Measurements from ENCODE around the gene PHF21A.

DNA sequence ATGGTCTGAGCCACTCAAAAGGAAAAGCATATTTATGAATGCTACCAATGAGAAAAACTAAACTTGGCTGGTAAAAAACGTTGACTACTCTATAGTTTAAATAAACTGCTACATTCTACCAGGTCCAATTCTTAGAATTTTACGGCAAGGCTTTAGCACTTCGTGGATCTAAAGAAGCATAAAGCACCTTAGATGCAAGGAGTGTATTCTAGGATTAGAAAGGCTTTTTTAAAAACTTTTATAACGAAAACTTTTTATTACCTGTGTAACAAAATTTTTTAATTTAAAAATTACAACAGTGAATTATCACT, 13.9 kb downstream of the PHF21A start:
- TF ChIP-seq, protein P1, sequence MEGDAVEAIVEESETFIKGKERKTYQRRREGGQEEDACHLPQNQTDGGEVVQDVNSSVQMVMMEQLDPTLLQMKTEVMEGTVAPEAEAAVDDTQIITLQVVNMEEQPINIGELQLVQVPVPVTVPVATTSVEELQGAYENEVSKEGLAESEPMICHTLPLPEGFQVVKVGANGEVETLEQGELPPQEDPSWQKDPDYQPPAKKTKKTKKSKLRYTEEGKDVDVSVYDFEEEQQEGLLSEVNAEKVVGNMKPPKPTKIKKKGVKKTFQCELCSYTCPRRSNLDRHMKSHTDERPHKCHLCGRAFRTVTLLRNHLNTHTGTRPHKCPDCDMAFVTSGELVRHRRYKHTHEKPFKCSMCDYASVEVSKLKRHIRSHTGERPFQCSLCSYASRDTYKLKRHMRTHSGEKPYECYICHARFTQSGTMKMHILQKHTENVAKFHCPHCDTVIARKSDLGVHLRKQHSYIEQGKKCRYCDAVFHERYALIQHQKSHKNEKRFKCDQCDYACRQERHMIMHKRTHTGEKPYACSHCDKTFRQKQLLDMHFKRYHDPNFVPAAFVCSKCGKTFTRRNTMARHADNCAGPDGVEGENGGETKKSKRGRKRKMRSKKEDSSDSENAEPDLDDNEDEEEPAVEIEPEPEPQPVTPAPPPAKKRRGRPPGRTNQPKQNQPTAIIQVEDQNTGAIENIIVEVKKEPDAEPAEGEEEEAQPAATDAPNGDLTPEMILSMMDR (IDR thresholded peaks at IDR 0.05): no peak
- no peak for TF ChIP-seq POLR2A (IDR thresholded peaks at IDR 0.05)

All from uterus (tissue), 2 donors.